A549 (cell line): ENCODE results near the gene CALR3.

Source experiments
- CTCF ChIP-seq: fragments of >200 bp; sonication (Bioruptor Twin); formaldehyde crosslinking; IDR thresholded peaks from 3 replicates; pipeline ENCODE4 v1.5.1; 2016
- EHF ChIP-seq: fragments of 250-450 bp; sonication (Bioruptor Pico); IDR thresholded peaks from 2 replicates; pipeline ENCODE4 v1.5.0; 2020; ENCODE audit warnings: mild to moderate bottlenecking
- EP300 ChIP-seq, 2 experiments: fragments of >200 bp; sonication (Bioruptor Twin); formaldehyde crosslinking; IDR thresholded peaks; 2 replicates in 1 of 2; 3 replicates in 1 of 2; pipeline ENCODE4 v1.6.1; 2016 to 2017
- GATA3 ChIP-seq: IDR thresholded peaks from 2 replicates; pipeline ENCODE4 v1.6.1; 2012; ENCODE audit warnings: borderline replicate concordance
- HEYL ChIP-seq: fragments of 250-450 bp; sonication (Bioruptor Pico); IDR thresholded peaks from 2 replicates; pipeline ENCODE4 v1.8.0; 2021; ENCODE audit warnings: mild to moderate bottlenecking, moderate library complexity
- JUN ChIP-seq, 2 experiments: fragments of >200 bp; sonication (Bioruptor Twin); formaldehyde crosslinking; IDR thresholded peaks; 2 replicates in 1 of 2; 3 replicates in 1 of 2; pipeline ENCODE4 v1.6.1; 2016 to 2017
- JUNB ChIP-seq: fragments of >200 bp; sonication (Bioruptor Twin); formaldehyde crosslinking; IDR thresholded peaks from 2 replicates; pipeline ENCODE4 v1.6.1; 2016
- MAFK ChIP-seq: fragments of 450-650 bp; IDR thresholded peaks from 2 replicates; pipeline ENCODE4 v1.6.1; 2014; ENCODE audit not compliant: partially characterized antibody
- MAX ChIP-seq: IDR thresholded peaks from 2 replicates; pipeline ENCODE4 v1.6.1; 2012
- PBX3 ChIP-seq: IDR thresholded peaks from 2 replicates; pipeline ENCODE4 v1.6.1; 2012
- RAD21 ChIP-seq, 2 experiments: fragments of >200 bp in 1 of 2; sonication (Bioruptor Twin) in 1 of 2; formaldehyde crosslinking in 1 of 2; IDR thresholded peaks in 1 of 2; conservative IDR thresholded peaks in 1 of 2; 2 replicates in 1 of 2; 3 replicates in 1 of 2; pipeline ENCODE4 v1.6.1; 2012 to 2018; ENCODE audit warnings: inconsistent platforms in 1 of 2
- RARB ChIP-seq: fragments of 250-450 bp; sonication (Bioruptor Pico); IDR thresholded peaks from 2 replicates; pipeline ENCODE4 v1.8.0; 2021; ENCODE audit warnings: mild to moderate bottlenecking, moderate library complexity
- REST ChIP-seq: fragments of 200-600 bp; sonication (generic); IDR thresholded peaks from 2 replicates; pipeline ENCODE4 v1.6.1; 2016; ENCODE audit warnings: antibody characterized with exemption, mild to moderate bottlenecking, moderate library complexity
- RFX5 ChIP-seq: fragments of 450-650 bp; IDR thresholded peaks from 2 replicates; pipeline ENCODE4 v1.7.1; 2014; ENCODE audit warnings: antibody characterized with exemption, mild to moderate bottlenecking, moderate library complexity

- TF ChIP-seq CTCF, result no peak
- TF ChIP-seq REST, result no peak
- no peak for TF ChIP-seq MAX
- TF ChIP-seq MAFK, result no peak
- no peak for TF ChIP-seq JUN (IDR thresholded peaks at IDR 0.05)
- TF ChIP-seq PBX3, result no peak
- no peak for TF ChIP-seq JUNB
- TF ChIP-seq RFX5, result no peak
- TF ChIP-seq RARB (CRISPR knock-in tag), result no peak
- no peak for TF ChIP-seq EHF (CRISPR knock-in tag)
- no peak for TF ChIP-seq RAD21 (conservative IDR thresholded peaks at IDR 0.05 in 1 of 2, IDR thresholded peaks at IDR 0.05 in 1 of 2)
- TF ChIP-seq GATA3, result no peak
- TF ChIP-seq EP300 (IDR thresholded peaks at IDR 0.05), result no peak
- no peak for TF ChIP-seq HEYL (CRISPR knock-in tag)
Measured at GRCh38 chr19:16457195-16457953, 38.6 kb downstream of the CALR3 start.
